HG02678 (cell line): ENCODE data around the gene SOAT1.
A peak's percentile ranks its signal among the peaks of the same experiment; 100 is the strongest.
"Not testable (repeated sequence)": the region's sequence is repeated elsewhere in the genome, so short reads cannot be mapped to it uniquely, and the experiment has no call there.

ENCODE experiments used
- ATAC-seq: cut with Tn5 transposase; IDR thresholded peaks from one replicate; pipeline ENCODE4 v1.9.1; 2021; ENCODE audit warnings: mild to moderate bottlenecking, moderate library complexity; ENCODE audit not compliant: unreplicated experiment

The SOAT1 gene

GRCh38 chr1:179293340-179294327 lies at the start of gene SOAT1:
Gene SOAT1 (plus strand): TSS chr1:179293797. CDS start chr1:179302685, 8,888 bp downstream.
- peak; percentile 92 for ATAC-seq

GRCh38 chr1:179245426-179245825 lies 48.2 kb upstream of the SOAT1 start:
- ATAC-seq: not testable (repeated sequence)

GRCh38 chr1:179247923-179248322 lies 45.7 kb upstream of the SOAT1 start:
- ATAC-seq: no peak

GRCh38 chr1:179251675-179252074 lies 41.9 kb upstream of the SOAT1 start:
- ATAC-seq: no peak

- ATAC-seq: no peak
Observed at GRCh38 chr1:179252606-179253005, 41.0 kb upstream of the SOAT1 start.

GRCh38 chr1:179253286-179253972 lies 40.2 kb upstream of the SOAT1 start:
- no peak for ATAC-seq

- no peak for ATAC-seq
Observed at GRCh38 chr1:179262183-179262582, 31.4 kb upstream of the SOAT1 start.

- ATAC-seq: no peak
Observed at GRCh38 chr1:179263121-179263520, 30.5 kb upstream of the SOAT1 start.

GRCh38 chr1:179264507-179264906 lies 29.1 kb upstream of the SOAT1 start:
- no peak for ATAC-seq

- no peak for ATAC-seq
Observed at GRCh38 chr1:179269071-179269470, 24.5 kb upstream of the SOAT1 start.

GRCh38 chr1:179274424-179274823 lies 19.2 kb upstream of the SOAT1 start:
- ATAC-seq: not testable (repeated sequence)

- ATAC-seq: no peak
Observed at GRCh38 chr1:179278920-179279319, 14.7 kb upstream of the SOAT1 start.

GRCh38 chr1:179283992-179284391 lies 9.6 kb upstream of the SOAT1 start:
- ATAC-seq: no peak

GRCh38 chr1:179287946-179288345 lies 5.7 kb upstream of the SOAT1 start:
- no peak for ATAC-seq

GRCh38 chr1:179288977-179289376 lies 4.6 kb upstream of the SOAT1 start:
- no peak for ATAC-seq

GRCh38 chr1:179295164-179295755 lies 1.7 kb downstream of the SOAT1 start:
- no peak for ATAC-seq

- ATAC-seq: no peak
Observed at GRCh38 chr1:179296356-179297104, 2.9 kb downstream of the SOAT1 start.

- no peak for ATAC-seq
Observed at GRCh38 chr1:179297105-179297378, 3.4 kb downstream of the SOAT1 start.

GRCh38 chr1:179298952-179299351 lies 5.4 kb downstream of the SOAT1 start:
- ATAC-seq: peak; percentile 89

- ATAC-seq: no peak
Observed at GRCh38 chr1:179300112-179300511, 6.5 kb downstream of the SOAT1 start.

GRCh38 chr1:179302070-179302469 lies 8.5 kb downstream of the SOAT1 start:
- no peak for ATAC-seq
